K562 (cell line): ENCODE measurements around the gene THRSP. TPM values are rescaled to one million over a fixed set of nuclear protein-coding genes. Genes with fewer than 3 reads are reported as not detected.

ENCODE experiments used
- ARID2 ChIP-seq: fragments of 450-650 bp; IDR thresholded peaks from 2 replicates; pipeline ENCODE4 v1.6.1; 2017; ENCODE audit warnings: antibody characterized with exemption, mild to moderate bottlenecking
- CBX3 ChIP-seq, 2 experiments: IDR thresholded peaks; 1 replicate in 1 of 2; 2 replicates in 1 of 2; pipeline ENCODE4 v1.6.1; 2012; ENCODE audit warnings: inconsistent platforms in 2 of 2, low read length in 2 of 2, borderline replicate concordance in 1 of 2, control low read depth in 1 of 2
- CSDE1 ChIP-seq, 2 experiments: fragments of 450-650 bp; IDR thresholded peaks; 2 replicates each; pipeline ENCODE4 v1.6.1; 2016; ENCODE audit warnings: mild to moderate bottlenecking in 1 of 2
- CTCFL ChIP-seq: IDR thresholded peaks from 2 replicates; pipeline ENCODE4 v1.6.1; 2011; ENCODE audit warnings: borderline replicate concordance, low read depth, mild to moderate bottlenecking, moderate library complexity, low read length; ENCODE audit not compliant: insufficient read depth, poor library complexity, severe bottlenecking
- HDAC8 ChIP-seq: fragments of 450-650 bp; IDR thresholded peaks from 2 replicates; pipeline ENCODE4 v1.6.1; 2016; ENCODE audit warnings: mild to moderate bottlenecking, missing genetic modification characterization, moderate library complexity, missing compliant biosample characterization
- KAT8 ChIP-seq: fragments of 450-650 bp; IDR thresholded peaks from 2 replicates; pipeline ENCODE4 v1.6.1; 2016; ENCODE audit warnings: low read depth, mild to moderate bottlenecking
- MYC ChIP-seq, 2 experiments: fragments of 250-450 bp in 1 of 2; sonication (Bioruptor Pico) in 1 of 2; IDR thresholded peaks; 2 replicates each; pipeline versions ENCODE4 v1.5.1 to v1.6.1; 2012 to 2021; ENCODE audit warnings: low read depth in 2 of 2, borderline replicate concordance in 1 of 2, improper control_type of control experiment in 1 of 2, low read length in 1 of 2, mild to moderate bottlenecking in 1 of 2, moderate library complexity in 1 of 2
- NFIC ChIP-seq: fragments of 450-650 bp; IDR thresholded peaks from 2 replicates; pipeline ENCODE4 v1.6.1; 2017; ENCODE audit warnings: mild to moderate bottlenecking, inconsistent platforms
- NFIX ChIP-seq: fragments of 250-450 bp; sonication (Bioruptor Pico); IDR thresholded peaks from 2 replicates; pipeline ENCODE4 v1.4.0; 2020; ENCODE audit warnings: low read depth, mild to moderate bottlenecking, moderate library complexity
- SMAD3 ChIP-seq: fragments of 450-650 bp; formaldehyde crosslinking; conservative IDR thresholded peaks from 2 replicates; pipeline ENCODE4 v1.4.0; 2020; ENCODE audit warnings: mild to moderate bottlenecking
- polyA plus RNA-seq, 8 experiments: library from polyadenylated mRNA; depleted of rRNA in 4 of 8; stranded (reverse) in 5 of 8; unstranded in 3 of 8; fragments of >200 nt; fragmentation: Nextera tagmentation in 2 of 8; fragmentation: Illumina TruSeq in 1 of 8; extraction: Ambion mirVana in 2 of 8; extraction: Trizol in 1 of 8; gene quantifications; 2 replicates each; pipeline versions ENCODE4 v1.2.1 to v1.2.3, GENCODE V29; 2011 to 2014; ENCODE audit warnings: inconsistent platforms in 1 of 8, missing spikeins in 1 of 8
- total RNA-seq, 7 experiments: library from RNA; depleted of rRNA in 6 of 7; stranded (reverse); fragments of >200 nt in 6 of 7; fragmentation: Illumina TruSeq in 2 of 7; extraction: Trizol in 2 of 7; gene quantifications; 2 replicates each; pipeline versions ENCODE4 v1.2.1 to v1.2.3, GENCODE V29; 2011 to 2021; ENCODE audit warnings: low replicate concordance in 1 of 7
- TF ChIP-seq, protein P1 (sequence below): fragments of 150-350 bp; conservative IDR thresholded peaks from 2 replicates; pipeline ENCODE4 v1.6.1; 2014; ENCODE audit warnings: low read length
- TF ChIP-seq, protein P2 (sequence below): fragments of 250-450 bp; sonication (Bioruptor Pico); IDR thresholded peaks from 2 replicates; pipeline ENCODE4 v1.9.0; 2021; ENCODE audit warnings: mild to moderate bottlenecking, inconsistent platforms

The THRSP gene
- total and polyA plus RNA-seq, 9 of the 15 experiments (the other 6 are each of a cell fraction or from before 2014, with no cell fraction given), result 0.23 to 0.56 (median 0.31) TPM; not detected in 2

DNA sequence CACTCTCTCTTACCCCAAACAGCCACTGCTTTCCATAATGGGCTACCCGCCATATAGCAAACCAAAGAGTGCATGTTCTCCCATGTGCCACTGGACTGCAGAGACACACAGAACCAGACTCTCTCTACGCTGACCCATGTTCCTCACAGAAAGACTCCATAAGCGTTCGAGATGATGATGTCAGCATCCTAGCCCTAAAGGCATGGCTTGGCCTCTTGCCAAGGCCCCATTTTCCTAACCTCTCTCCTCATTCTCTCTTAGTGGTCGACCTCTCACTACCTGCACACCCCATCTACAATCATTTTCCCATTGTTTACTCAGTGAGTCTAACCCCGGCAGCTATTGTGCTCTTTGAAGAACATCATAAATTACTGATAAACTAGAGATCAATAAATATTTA lies 11.1 kb downstream of the THRSP start (continued):
- TF ChIP-seq, protein P1, sequence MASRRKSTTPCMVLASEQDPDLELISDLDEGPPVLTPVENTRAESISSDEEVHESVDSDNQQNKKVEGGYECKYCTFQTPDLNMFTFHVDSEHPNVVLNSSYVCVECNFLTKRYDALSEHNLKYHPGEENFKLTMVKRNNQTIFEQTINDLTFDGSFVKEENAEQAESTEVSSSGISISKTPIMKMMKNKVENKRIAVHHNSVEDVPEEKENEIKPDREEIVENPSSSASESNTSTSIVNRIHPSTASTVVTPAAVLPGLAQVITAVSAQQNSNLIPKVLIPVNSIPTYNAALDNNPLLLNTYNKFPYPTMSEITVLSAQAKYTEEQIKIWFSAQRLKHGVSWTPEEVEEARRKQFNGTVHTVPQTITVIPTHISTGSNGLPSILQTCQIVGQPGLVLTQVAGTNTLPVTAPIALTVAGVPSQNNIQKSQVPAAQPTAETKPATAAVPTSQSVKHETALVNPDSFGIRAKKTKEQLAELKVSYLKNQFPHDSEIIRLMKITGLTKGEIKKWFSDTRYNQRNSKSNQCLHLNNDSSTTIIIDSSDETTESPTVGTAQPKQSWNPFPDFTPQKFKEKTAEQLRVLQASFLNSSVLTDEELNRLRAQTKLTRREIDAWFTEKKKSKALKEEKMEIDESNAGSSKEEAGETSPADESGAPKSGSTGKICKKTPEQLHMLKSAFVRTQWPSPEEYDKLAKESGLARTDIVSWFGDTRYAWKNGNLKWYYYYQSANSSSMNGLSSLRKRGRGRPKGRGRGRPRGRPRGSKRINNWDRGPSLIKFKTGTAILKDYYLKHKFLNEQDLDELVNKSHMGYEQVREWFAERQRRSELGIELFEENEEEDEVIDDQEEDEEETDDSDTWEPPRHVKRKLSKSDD, result no peak
- TF ChIP-seq, protein P2, sequence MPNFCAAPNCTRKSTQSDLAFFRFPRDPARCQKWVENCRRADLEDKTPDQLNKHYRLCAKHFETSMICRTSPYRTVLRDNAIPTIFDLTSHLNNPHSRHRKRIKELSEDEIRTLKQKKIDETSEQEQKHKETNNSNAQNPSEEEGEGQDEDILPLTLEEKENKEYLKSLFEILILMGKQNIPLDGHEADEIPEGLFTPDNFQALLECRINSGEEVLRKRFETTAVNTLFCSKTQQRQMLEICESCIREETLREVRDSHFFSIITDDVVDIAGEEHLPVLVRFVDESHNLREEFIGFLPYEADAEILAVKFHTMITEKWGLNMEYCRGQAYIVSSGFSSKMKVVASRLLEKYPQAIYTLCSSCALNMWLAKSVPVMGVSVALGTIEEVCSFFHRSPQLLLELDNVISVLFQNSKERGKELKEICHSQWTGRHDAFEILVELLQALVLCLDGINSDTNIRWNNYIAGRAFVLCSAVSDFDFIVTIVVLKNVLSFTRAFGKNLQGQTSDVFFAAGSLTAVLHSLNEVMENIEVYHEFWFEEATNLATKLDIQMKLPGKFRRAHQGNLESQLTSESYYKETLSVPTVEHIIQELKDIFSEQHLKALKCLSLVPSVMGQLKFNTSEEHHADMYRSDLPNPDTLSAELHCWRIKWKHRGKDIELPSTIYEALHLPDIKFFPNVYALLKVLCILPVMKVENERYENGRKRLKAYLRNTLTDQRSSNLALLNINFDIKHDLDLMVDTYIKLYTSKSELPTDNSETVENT (CRISPR knock-in tag), result no peak
- peak; percentile 96 for TF ChIP-seq NFIC
- no peak for TF ChIP-seq CSDE1 (IDR thresholded peaks at IDR 0.05)
- TF ChIP-seq CBX3 (IDR thresholded peaks at IDR 0.05; ENCODE audit: borderline replicate concordance in 1 of 2, low read length in 2 of 2), result no peak
- peak; percentile 38 for TF ChIP-seq NFIX (CRISPR knock-in tag)
- no peak for TF ChIP-seq HDAC8 (tag)
- 0 out of 2 replicates have a peak, but pooled peaks have one; percentile 16 for TF ChIP-seq KAT8
- no peak for TF ChIP-seq SMAD3 (CRISPR knock-in tag)
- TF ChIP-seq ARID2, result no peak
- TF ChIP-seq CTCFL, result no peak
- no peak for TF ChIP-seq MYC (IDR thresholded peaks at IDR 0.05; ENCODE audit: low read depth, low read length)
- TF ChIP-seq MYC (CRISPR knock-in tag; IDR thresholded peaks at IDR 0.05; ENCODE audit: borderline replicate concordance, low read depth), result no peak
- TF ChIP-seq, all 486 proteins: peak for 4
